HUES48 (cell line): Measurements from ENCODE around the gene COX4I2.
A peak's percentile ranks its signal among the peaks of the same experiment; 100 is the strongest.

Experiments used
- H3K27ac ChIP-seq: one replicate; pipeline ENCODE4 v1.7.0; 2013; ENCODE audit warnings: low read depth, low read length, inconsistent platforms
- H3K27me3 ChIP-seq: 2 replicates; pipeline ENCODE4 v1.6.1; 2013; ENCODE audit warnings: mild to moderate bottlenecking, low read length; ENCODE audit not compliant: control insufficient read depth, insufficient read depth
- H3K36me3 ChIP-seq: 2 replicates; pipeline ENCODE4 v1.6.1; 2013; ENCODE audit warnings: low read length; ENCODE audit not compliant: control insufficient read depth, insufficient read depth
- H3K4me1 ChIP-seq: 2 replicates; pipeline ENCODE4 v1.6.1; 2013; ENCODE audit warnings: mild to moderate bottlenecking, low read length; ENCODE audit not compliant: control insufficient read depth, insufficient read depth
- H3K4me3 ChIP-seq: 2 replicates; pipeline ENCODE4 v1.5.1; 2013; ENCODE audit warnings: mild to moderate bottlenecking, low read depth, low read length
- H3K9ac ChIP-seq: 2 replicates; pipeline ENCODE4 v1.6.1; 2013; ENCODE audit warnings: mild to moderate bottlenecking, low read depth, low read length, moderate library complexity
- H3K9me3 ChIP-seq: 2 replicates; pipeline ENCODE4 v1.6.1; 2013; ENCODE audit warnings: low read length; ENCODE audit not compliant: control insufficient read depth, insufficient read depth

COX4I2 gene

DNA sequence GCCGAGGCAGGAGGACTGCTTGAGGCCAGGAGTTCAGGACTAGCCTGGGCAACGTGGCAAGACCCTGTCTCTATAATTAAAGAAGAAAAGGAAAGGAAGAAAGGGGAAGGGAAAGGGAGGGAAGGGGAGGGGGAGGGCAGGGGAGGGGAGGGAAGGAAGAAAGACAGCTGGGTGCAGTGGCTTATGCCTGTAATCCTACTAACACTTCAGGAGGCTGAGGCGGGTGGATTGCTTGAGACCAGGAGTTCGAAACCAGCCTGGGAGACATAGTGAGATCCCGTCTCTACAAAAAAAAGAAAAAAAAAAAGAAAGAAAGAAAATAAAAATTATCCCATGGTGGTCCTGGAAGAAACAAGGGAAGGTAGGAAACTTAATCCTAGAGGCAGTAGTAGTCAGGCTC is 51.4 kb downstream of the COX4I2 start:
- peaks cover 14% of the 10 kb centered on the region for H3K4me1 ChIP-seq
- H3K9ac ChIP-seq, result no peak overlapping the region
- no peaks in the 10 kb centered on the region for H3K9me3 ChIP-seq
- H3K36me3 ChIP-seq, result peaks cover 10% of the 10 kb centered on the region; the same call in 1 of the 2 replicates
- no peaks in the 10 kb centered on the region for H3K27me3 ChIP-seq
- H3K4me3 ChIP-seq, result no peak overlapping the region
- no peak overlapping the region for H3K27ac ChIP-seq

DNA sequence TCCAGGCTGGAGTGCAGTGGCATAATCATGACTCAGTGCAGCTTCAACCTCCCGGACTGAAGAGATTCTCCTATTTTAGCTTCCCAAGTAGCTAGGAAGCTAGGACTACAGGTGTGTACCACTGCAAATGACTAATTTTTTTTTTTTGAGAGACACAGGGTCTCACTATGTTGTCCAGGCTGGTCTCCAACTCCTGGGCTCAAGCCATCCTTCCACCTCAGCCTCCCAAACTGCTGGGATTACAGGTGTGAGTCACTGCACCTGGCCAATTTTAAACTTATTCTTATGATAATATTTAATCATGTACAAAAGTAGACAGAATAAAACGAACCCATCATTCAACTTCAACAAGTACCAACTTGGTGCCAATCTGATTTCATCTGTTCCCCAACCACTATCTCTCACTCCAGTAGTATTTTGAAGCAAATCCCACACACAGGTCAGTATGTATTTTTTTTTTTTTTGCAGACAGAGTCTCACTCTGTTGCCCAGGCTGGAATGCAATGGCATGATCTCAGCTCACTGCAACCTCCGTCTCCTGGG is 52.5 kb downstream of the COX4I2 start:
- peaks cover 24% of the 10 kb centered on the region for H3K4me1 ChIP-seq
- no peaks in the 10 kb centered on the region for H3K27me3 ChIP-seq
- no peak overlapping the region for H3K4me3 ChIP-seq
- H3K36me3 ChIP-seq, result peaks cover 10% of the 10 kb centered on the region; the same call in 1 of the 2 replicates
- no peaks in the 10 kb centered on the region for H3K9me3 ChIP-seq
- no peak overlapping the region for H3K9ac ChIP-seq
- no peak overlapping the region for H3K27ac ChIP-seq

- no peak overlapping the region for H3K9ac ChIP-seq
- H3K4me3 ChIP-seq, result no peak overlapping the region
- peak overlapping the region; percentile 56 for H3K27ac ChIP-seq
- peaks cover 13% of the 10 kb centered on the region; the same call in 1 of the 2 replicates for H3K36me3 ChIP-seq
- peaks cover 25% of the 10 kb centered on the region for H3K4me1 ChIP-seq
- H3K27me3 ChIP-seq, result no peaks in the 10 kb centered on the region
- H3K9me3 ChIP-seq, result no peaks in the 10 kb centered on the region
Measured at GRCh38 chr20:31691646-31692275, 54.0 kb downstream of the COX4I2 start.

DNA sequence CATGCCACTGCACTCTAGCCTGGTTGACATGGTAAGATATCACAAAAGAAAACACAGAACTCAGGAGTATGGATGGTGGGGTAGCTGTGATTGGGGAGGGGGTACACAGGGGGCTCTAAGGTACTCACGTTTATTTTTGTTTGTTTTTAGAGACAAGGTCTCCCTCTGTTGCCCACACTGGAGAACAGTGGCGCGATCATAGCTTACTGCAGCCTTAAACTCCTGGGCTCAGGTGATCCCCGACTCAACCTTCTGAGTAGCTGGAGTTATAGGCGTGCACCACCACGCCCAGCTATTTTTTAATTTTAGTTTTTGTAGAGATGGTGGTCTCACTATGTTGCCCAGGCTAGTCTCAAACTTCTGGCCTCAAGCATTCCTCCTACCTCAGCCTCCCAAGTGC is 55.7 kb downstream of the COX4I2 start:
- Histone ChIP-seq H3K4me1 (peaks cover 25% of the 10 kb centered on the region), H3K36me3 (0 out of 2 replicates have a peak, but pooled peaks cover 8% of the 10 kb centered on the region), H3K4me3 (no peak overlapping the region), H3K9me3 (no peaks in the 10 kb centered on the region), H3K27me3 (no peaks in the 10 kb centered on the region), H3K9ac (no peak overlapping the region), H3K27ac (no peak overlapping the region)

DNA sequence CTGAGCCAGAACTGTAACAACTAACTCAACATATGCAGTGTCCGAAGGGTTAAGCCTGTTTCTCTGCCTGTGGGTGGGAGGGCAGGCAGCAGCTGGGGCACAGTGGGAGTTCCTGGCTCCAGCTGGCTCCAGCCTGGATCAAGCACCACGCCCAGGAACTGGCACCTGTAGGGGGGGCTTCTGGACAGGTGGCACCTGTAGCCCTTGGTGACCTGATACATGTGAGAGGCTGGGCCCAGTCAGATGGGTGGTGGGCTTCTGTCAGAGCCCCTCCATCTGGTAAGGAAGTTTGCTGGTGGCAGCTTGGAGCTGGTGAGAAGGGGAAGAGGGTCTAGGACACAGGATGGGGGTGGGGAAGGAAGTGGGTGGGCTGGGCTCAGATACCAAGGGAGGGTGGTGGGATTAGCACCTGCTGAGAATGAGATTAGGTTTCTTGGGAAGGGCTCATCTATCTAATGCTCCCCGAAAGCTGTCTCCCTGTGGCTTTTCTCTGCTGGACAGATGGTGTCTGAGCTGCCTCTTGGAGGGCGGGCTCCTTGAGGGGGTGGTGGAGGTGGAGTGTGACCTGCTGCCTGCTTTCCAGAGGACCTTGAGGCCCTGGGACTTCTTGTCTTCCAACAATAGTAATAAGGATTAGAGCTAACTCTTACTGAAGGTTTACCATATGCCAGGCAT is 56.4 kb downstream of the COX4I2 start:
- Histone ChIP-seq H3K36me3 (0 out of 2 replicates have a peak, but pooled peaks cover 4% of the 10 kb centered on the region), H3K27me3 (no peaks in the 10 kb centered on the region), H3K4me3 (no peak overlapping the region), H3K4me1 (peaks cover 25% of the 10 kb centered on the region), H3K9me3 (no peaks in the 10 kb centered on the region), H3K9ac (no peak overlapping the region), H3K27ac (peak overlapping the region; percentile 62)
